SKM-1 (cell line): Measurements from ENCODE around the gene DEFB114.
"Not testable (repeated sequence)": the region's sequence is repeated elsewhere in the genome, so short reads cannot be mapped to it uniquely, and the experiment has no call there.

Source experiments
- DNase-seq: peaks from one replicate; lab custom pipeline; 2025; ENCODE audit not compliant: unreplicated experiment; lab: John Stamatoyannopoulos, UW

DEFB114 gene, protein sequence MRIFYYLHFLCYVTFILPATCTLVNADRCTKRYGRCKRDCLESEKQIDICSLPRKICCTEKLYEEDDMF

GRCh38 chr6:49964064-49964463 lies at the start of gene DEFB114:
Gene DEFB114 (minus strand): TSS chr6:49964164. CDS start chr6:49964105, 59 bp downstream.
- no peak for DNase-seq

DNA sequence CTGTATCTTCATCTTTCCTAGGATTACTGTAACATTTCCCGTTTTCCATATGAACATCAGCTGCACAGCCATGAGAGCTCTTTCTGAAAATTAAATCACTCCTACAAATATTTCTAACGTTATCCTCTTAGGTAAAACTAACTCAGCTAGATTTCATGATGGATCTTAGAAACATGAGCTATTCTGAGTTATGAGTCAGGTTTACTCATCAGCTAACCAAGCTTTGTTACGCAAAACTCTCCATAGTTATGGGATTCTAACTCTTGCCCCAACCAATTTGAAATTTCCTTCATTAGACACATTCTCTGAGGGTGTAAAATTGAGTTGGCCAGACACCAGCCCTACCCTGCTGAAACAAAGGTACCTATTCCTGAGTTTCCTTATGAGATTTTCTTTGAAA lies 43.9 kb upstream of the DEFB114 start:
- no peak for DNase-seq

GRCh38 chr6:50003139-50003538 lies 39.2 kb upstream of the DEFB114 start:
- DNase-seq, result no peak

DNA sequence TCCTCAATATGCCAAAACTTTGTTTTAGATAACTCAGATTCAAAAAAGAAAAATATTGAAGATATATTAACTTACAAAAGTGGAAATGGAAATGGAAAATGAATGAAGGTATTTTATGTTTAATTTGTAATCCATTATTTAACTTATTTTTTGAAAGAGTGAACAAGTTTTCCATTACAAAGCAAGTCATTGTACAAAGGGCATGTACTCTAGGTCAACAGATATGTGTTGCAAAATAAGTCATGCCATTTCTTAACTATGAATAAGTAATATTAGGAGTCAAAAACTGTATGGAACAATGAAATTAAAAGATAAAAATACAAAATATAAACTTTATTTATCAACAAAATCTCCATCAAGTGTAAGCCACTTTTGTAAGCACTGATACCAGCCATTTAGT lies 31.3 kb upstream of the DEFB114 start:
- no peak for DNase-seq

- no peak for DNase-seq
Measured at GRCh38 chr6:49988900-49989299, 24.9 kb upstream of the DEFB114 start.

- DNase-seq, result no peak
Measured at GRCh38 chr6:49987749-49988148, 23.8 kb upstream of the DEFB114 start.

DNA sequence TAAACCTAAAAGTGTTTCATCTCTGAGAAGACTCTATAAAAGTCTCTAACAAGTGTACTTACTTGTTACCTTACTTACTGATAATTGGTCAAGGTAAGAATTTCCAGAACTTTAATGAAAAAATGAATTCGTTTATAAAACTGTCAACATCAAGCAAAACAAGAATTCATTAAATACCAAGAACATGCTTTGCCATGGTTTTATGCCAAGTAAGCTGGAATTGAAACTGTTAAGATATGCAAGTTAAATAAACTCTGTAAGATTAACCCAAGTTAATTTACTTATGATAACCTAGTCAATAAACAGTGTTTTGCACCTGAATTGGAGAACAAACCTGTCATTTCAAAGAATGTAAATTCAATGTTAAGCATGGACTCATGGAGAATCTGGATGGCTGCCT lies 22.6 kb upstream of the DEFB114 start:
- DNase-seq, result no peak

- no peak for DNase-seq
Measured at GRCh38 chr6:49982046-49982445, 18.1 kb upstream of the DEFB114 start.

DNA sequence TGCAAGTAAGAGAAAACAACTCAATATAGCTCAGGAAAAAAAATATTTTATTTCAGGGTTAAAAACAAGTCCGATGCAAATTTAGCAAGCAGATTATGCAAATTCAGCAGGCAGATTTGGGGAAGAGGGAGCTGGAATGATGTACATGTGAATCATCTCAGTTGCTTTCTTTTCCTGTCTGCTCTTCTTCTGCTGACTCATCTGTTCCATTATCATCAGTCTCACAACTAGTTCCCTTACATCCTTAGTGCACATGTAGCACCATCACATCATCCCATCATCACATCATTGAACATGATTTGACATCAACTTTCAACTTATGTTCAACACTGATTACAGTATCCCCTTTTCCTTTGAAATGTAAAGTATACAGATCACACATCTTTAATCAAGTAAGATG lies 16.9 kb upstream of the DEFB114 start:
- no peak for DNase-seq

- DNase-seq, result no peak
Measured at GRCh38 chr6:49979584-49979983, 15.6 kb upstream of the DEFB114 start.

DNA sequence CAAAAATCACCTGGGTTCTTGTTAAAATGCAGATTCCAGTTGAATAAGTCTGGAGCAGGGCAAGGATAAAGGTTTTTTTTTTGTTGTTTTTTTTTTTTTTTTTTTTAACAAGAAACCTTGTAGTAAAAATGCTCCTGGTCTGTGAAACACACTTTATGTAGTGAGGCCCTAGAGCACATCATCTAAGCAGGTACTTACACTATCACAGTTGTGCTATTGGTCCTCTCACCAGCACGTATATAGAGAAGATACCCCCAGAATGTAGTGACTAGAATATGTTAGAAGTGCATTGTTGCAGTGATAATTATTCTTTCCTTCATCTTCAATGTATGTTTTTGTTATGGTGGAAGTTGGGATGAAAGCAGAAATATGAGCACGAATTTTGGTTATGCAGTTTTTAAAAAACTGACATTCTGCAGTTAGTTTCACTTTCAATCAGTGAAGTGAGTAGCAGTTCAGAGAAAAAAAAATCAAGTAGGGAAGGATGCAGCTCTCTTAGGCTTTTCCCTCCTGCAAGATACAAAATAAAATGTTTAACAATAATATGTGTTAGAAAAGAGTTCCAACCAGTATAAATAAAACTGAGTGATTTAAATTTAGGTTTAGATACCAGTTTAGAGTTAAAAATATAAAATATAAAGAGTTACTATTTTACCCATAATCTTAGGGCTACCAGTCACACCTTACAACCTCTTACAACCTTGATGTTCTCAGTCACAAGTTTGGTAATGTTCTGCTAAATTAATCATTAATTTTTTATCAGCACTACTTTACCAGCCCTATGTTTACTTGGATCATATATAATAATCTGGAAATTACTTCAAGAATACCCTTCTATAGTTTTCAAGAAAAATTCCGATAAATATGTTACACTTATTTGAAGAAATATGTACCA lies 14.6 kb upstream of the DEFB114 start:
- DNase-seq, result no peak

DNA sequence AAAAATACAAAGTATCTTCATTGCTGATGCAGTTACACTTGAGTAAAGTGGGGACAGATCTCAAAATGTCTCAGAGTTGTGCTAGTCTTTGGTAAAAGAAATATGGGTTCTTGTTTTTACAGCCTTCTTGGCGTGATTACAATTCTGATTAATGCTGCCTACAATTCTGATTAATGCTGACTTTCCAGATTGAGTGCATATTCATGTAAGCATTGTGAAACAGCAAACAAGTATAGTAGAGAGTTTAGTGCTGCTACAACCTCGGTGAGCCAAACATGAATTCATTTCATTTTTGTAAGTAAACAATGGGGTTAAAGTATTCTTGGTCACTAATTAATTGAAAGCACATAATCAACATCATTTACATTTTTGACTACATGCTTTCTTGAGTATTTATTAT lies 5.6 kb upstream of the DEFB114 start, which contains the start of gene DEFB113:
TSS of gene DEFB113 (minus strand) at position 21 of the 400 bp plus-strand sequence. CDS start at position 21, 0 bp downstream.
- DNase-seq, result no peak

GRCh38 chr6:49966823-49967222 lies 2.9 kb upstream of the DEFB114 start:
- DNase-seq, result no peak

GRCh38 chr6:49966334-49966733 lies 2.4 kb upstream of the DEFB114 start:
- no peak for DNase-seq

DNA sequence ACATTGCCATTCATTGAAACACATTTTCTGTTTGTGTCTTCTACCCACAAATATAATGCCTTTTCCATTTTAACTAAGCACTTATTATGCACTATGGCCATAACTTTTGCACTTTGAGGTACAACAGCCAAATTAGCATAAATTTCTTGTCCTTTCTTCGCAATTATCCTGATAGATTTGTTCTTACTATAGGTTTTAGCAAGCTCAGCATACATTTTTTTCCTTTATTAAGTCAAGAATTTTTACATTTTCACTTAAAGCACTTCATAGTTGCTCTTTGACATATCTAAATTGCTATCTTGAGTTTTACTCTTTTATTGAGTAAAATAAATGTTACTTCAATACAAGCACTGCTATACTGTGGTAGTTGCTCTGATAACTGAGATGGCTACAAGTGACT lies 5.8 kb downstream of the DEFB114 start:
- no peak for DNase-seq

DNA sequence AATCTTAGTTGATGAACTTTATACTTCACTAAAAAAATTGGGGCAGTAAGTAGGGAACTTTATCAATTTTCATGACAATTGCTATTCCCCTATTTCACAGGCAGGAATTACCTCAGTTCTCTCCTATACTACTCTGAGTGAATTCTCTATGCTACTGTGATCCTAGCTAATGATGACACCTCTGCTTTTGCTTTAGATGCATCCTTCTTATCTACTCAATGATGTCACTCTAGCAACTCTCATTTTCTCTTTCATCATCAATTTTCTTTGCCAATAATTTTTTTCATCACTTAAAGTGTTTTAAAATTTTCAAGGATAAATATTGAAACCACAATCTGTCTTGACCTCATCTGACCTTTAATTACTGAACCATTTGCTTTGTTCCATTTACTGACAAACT lies 8.1 kb downstream of the DEFB114 start:
- DNase-seq, result no peak

GRCh38 chr6:49951926-49952325 lies 12.0 kb downstream of the DEFB114 start:
- DNase-seq, result no peak

DNA sequence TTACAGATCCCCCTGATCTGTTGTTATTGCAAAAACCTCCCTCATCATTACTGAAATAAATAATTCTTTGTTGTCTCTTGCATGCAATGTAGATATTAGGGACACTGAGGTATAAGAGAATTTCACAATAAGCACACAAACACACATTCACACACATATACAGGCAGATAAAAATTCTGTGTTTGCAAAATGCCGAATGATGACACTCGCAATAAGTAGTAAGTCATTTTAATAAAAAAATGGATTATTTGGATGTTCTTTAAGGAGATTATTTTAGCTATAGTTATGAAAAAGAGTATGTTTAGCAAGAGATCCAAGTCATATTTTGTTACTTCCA lies 13.6 kb downstream of the DEFB114 start:
- no peak for DNase-seq

- no peak for DNase-seq
Measured at GRCh38 chr6:49949062-49949461, 14.9 kb downstream of the DEFB114 start.

GRCh38 chr6:49946835-49947234 lies 17.1 kb downstream of the DEFB114 start:
- DNase-seq, result no peak

DNA sequence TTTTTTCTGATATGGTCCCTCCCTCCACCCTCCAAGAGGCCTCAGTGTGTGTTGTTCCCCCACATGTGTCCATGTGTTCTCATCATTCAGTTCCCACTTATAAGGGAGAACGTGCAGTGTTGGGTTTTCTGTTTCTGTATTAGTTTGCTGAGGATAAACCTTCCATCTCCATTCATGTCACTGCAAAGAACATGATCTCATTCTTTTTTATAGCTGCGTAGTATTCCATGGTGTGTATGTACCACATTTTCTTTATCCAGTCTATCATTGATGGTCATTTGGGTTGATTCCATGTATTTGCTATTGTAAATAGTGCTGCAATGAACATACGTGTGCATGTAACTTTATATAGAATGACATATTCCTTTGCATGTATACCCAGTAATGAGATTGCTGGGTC lies 19.9 kb downstream of the DEFB114 start:
- not testable (repeated sequence) for DNase-seq

- DNase-seq, result no peak
Measured at GRCh38 chr6:49939993-49940498, 23.9 kb downstream of the DEFB114 start.

GRCh38 chr6:49937811-49938210 lies 26.2 kb downstream of the DEFB114 start:
- DNase-seq, result no peak
